ENCODE data around the gene CLMP.

The CLMP gene

DNA sequence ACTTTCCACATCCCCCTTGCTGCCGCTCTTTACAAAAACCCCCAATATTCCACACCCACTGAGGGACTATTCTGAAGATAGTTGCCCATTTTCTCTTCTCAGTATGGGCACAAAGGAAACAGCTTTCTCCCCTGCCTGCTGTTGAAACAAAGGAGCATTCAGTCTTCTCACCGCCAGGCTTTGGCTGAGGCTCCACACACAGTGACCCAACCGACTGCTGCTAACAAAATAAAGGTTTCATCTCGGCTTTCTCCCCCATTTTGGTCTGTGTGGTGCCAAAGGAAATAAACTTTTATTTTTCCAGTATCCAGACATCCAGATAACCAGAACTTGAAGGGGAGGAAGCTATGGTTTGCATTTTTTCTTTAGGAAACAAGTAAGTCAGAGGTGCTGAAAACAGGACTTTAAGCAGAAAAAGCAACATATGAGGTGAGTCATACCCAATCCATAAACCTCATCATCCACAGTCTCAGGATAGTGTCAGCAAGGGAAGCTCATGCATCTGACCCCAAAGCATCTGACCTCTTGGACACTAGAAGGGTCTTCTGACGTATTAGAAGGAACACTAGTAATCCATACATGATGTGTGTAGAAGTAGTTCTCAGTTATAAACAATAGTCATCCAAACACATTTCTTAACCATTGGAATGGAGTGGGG is 6.4 kb downstream of the CLMP start:
- no peak for DNase-seq (ENCODE audit: low read depth in 2 of 2)

DNA sequence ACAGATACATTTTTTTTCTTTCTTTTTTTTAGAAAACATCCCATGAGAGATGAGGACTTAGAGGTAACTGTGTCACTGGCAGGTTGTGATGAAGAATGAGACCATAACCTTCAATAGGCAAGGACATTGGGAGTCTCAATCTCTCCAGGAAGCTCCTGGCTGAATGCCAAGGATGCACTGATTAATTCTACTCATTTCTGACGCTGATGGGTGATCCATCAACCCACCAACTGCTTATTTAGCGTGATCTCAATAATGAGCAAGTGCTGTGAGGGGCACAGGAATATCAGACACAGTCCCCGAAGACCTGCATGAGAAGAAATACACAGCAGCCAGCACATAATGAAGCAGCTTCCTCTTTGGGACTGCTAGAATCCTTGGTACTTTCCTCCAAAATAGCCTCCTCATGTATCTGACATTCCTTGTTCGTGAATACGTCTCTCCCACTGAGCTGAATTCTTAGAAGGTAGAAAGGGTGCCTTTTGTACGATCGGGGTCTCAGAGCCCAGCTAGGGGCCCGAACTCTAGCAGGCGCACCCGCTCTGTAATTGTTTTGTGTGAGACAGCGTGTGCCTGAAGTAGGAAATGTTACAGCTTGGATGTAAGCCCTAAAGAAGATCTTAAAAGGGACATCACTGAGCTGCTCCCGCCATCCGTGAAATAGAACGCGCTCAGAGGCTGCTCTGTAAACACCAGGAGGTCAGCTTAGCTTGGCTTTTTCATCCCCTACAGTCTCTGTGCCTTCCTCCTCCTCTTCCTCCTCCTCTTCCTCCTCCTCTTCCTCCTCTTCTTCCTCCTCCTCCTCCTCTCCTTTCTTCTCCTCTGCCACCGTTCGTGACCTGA is 7.2 kb downstream of the CLMP start:
- DNase-seq (ENCODE audit: low read depth in 2 of 2): no peak

DNA sequence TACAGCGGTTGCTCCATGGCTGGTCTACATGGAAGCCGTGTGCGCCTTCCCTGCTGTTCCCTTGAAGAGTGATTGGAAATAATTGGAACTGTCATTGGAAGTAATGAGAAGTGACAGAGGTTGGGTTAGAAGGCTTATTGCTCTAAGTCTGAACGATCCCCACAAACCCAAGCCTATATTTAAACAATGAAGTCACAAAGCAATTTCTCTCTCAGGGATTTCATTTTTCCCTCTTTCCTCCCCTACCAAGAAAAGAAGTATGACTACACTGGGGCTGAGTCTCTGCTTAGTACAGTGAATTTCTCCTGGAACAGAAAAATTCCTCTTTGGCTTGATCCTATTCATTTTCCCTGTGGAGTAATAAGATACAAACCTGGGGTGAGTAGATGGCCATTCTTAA is 7.8 kb downstream of the CLMP start:
- no peak for DNase-seq (ENCODE audit: low read depth in 2 of 2)

DNA sequence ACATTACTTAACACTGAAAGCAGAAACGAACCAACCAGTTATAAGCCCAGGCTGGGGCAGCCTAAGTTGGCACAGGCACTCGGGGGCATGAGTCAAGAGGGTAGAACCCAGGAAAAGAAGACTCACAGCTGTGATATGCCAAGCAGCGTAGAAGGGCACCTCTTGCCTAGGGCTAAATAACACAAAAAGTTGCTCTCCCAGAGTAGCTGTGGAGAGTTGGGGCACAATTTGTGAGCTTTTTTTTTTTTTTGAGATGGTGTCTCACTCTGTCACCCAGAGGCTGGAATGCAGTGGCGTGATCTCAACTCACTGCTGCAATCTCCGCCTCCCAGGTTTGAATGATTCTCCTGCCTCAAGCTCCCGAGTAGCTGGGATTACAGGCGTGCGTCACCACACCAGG is 8.8 kb downstream of the CLMP start:
- no peak for DNase-seq (ENCODE audit: low read depth in 2 of 2)

DNA sequence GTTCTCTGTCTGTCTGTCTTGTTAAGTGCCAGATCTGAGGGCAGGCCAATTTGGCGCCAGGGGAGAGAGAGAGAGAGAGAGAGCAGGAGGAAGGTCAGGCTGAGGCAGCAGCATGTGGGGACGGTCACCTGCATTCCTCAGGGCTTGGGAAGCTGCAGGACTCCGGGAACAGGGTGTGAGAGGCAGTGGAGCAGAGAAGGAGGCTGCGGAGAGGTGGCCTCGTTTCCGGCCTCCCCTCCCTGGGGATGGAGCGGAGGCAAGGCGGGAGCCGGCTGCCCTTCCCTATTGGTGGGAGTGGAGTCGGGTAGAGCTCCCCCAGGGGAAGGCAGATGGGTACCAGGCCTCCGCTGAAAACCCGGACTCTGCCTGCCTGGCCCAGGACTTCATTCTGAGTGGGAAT is 9.7 kb downstream of the CLMP start:
- DNase-seq (ENCODE audit: low read depth in 2 of 2): no peak

DNA sequence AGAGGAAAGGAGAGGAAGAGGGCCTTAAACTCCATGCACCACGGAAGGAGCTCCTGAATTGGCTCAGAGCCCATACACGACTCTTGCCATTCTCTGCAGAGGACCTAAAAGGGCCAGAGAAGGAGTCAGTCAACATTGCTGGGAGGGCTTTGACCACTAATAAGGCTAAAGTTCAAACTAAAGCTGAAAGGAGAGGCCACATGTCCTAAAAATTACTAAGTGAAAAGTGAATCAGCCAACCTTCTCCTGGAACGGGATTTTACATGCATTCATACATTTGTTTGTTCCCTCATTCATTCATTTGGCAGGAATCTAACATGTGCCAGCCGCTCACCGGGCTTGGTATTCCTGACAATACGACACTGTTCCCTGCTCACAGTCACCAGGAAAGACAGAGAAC is 10.5 kb downstream of the CLMP start:
- DNase-seq (ENCODE audit: low read depth in 2 of 2): no peak

DNA sequence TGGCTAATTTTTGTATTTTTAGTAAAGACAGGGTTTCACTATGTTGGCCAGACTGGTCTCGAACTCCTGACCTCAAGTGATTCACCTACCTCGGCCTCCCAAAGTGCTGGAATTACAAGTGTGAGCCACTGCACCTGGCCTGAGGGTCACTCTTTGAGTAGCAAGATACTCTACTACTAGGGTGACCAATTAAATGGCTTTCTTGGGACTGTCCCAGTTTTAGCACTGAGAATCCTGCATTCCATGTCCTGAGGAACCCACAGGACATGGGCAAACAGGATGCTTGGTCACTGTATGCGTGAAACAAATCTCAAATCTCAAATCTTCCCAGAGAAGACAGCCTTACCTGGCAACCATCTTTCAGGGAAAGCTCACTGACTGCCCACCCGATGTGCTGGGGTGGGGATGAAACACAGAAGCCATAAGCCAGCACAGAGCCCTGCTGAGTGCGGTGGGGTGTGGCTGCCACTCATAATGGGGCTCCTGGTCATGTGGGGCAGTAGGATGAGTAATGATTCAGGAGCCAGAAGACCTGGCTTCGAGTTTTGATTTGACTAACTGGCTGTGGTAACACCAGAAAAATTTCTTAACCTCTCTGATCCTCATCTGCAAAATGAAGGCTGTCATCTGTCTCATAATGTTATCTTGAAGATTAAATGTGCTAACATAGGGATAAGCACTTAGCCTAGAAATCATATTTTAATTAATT is 11.5 kb downstream of the CLMP start:
- DNase-seq (ENCODE audit: low read depth in 2 of 2): no peak

DNA sequence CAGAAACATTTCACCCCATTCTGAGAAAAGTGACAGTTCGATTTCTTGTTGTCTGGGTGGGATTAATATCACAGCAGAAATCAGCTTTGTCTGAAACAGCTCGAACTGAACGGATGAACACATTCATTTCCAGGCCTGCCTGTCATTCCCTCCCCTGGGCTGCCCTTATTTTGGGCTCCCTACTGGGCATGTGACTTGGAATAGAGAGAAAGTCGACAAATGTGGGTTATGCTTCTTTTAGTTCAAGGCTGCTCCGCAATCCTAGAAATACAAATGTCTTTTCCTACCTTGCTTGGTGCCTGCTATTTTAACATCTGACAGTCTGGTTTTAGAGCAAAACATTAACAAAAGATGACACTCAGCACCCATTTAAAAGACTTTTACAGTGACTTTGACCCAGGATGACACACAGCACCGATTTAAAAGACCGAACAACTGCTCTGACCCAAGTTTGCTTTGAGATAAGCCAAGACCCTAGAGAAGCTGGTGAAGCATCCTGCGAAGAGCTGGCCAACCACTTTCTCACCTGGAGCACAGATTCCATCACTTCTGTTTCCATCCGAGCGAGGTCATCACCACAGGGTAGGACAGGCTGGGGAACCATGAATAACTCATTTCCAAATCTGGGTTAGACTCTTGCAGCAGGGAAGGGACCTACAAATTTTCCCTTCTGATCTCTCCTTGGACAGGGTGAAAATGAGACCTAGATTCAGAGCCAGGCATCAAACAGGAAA is 13.1 kb downstream of the CLMP start:
- no peak for DNase-seq (ENCODE audit: low read depth in 2 of 2)

DNA sequence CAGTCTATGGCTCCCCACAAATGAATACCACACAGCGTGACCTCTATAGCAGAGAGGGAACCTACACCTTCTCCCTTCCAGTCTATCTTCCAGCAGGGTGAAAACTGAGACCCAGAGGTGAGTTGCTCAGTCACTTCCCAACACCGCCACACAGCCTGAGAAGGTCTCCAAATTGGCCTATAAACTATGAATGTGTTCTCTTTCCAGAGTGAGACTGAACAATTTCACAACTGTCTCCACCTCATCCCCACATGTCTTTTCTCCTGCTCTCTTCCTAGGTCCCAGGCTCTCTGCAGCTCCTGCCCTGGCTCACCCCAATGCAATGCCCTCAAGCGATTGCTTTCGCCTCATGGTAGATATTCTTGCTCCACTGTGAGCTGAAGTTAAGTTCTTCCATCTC is 14.0 kb downstream of the CLMP start:
- no peak for DNase-seq (ENCODE audit: low read depth in 2 of 2)

DNA sequence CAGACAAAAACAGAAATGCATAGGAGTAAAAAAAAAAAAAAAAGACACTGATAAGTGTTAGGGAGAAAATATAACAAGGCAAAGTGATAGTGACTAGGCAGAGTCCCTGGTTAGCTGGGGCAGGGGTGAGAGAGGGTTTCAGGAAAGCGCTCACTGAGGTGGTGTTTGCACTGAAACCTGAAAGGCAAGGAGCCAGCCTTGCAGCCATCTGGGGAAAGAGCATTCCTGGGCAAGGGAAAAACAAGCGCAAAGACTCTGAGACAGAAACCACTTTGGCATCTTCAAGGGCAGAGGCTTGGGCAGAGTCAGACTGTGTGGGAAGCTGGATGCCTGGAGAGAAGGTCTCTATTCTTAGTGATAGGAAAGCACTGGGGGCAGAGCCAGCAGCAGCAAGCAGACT is 14.5 kb downstream of the CLMP start:
- no peak for DNase-seq (ENCODE audit: low read depth in 2 of 2)

DNA sequence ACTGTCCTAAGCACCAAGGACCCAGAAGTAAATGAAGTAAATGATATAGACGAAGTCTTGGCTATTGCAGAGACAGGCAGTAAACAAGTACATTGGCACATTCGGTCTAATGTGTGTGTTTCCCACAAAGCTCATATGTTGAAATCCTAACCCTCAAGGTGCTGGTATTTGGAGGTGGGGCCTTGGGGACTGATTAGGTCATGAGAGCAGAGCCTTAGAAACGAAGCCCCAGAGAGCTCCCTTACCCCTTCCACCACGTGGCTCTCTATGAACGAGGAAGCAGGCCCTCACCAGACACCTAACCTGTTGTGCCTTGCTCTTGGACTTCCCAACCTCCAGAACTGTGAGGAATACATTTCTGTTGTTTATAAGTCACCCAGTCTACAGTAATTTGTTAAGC is 14.9 kb downstream of the CLMP start:
- no peak for DNase-seq (ENCODE audit: low read depth in 2 of 2)

DNA sequence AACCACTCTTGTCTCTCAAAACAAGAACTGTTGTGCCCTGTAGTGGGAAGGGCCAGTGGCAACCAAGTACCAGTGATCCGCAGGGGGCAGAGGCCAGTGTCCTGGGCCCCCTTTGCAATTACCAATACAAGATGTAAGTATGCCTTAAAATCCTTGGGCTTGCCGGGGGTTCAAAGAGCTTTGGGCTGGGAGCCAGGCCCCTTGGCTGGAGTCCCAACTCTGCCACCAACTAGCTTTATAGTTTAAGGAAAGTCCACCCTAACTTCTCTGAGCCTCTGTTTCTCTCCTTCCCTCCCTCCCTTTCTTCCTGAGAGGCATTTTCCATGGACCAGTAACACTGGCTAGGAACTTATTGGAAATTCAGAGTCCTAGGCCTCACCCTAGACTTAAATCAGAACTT is 15.5 kb downstream of the CLMP start:
- DNase-seq (ENCODE audit: low read depth in 2 of 2): no peak

DNA sequence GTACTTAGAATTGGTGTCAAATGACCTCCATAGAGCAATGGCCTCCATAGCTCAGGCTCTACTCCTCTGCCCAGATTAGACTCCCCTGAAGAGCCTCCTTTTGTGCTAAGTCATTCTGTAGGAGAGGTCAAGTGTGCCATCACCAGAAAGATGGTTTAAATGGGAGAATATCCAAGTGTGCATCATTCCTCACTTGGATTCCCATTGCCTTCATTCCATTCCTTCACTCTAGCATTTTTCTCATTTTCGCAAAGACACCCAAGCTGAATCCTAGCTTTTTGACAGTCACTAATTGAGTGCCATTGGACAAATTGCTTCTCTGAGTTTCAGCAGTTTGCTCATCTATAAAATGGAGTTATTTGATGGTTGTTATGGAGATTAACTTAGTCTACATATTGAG is 16.9 kb downstream of the CLMP start:
- DNase-seq (ENCODE audit: low read depth in 2 of 2): no peak

DNA sequence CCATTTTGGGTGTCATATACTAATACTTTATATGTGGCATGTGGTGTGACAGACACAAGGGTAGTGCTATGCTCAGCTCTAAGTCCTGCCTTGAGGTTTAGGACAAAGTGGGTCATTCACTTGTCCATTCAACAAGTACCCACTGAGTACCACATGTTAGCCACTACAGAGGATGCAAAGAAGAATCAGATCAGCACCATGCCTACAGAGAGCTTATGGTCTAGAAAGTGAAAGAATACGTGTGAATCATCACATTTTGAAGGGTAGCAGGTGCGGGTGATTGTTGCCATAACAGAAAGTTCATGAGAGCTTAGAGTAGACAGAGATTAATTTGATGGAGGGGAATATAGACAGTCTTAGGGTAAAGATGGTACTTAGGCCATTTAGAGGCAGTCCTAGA is 18.3 kb downstream of the CLMP start:
- no peak for DNase-seq (ENCODE audit: low read depth in 2 of 2)

DNA sequence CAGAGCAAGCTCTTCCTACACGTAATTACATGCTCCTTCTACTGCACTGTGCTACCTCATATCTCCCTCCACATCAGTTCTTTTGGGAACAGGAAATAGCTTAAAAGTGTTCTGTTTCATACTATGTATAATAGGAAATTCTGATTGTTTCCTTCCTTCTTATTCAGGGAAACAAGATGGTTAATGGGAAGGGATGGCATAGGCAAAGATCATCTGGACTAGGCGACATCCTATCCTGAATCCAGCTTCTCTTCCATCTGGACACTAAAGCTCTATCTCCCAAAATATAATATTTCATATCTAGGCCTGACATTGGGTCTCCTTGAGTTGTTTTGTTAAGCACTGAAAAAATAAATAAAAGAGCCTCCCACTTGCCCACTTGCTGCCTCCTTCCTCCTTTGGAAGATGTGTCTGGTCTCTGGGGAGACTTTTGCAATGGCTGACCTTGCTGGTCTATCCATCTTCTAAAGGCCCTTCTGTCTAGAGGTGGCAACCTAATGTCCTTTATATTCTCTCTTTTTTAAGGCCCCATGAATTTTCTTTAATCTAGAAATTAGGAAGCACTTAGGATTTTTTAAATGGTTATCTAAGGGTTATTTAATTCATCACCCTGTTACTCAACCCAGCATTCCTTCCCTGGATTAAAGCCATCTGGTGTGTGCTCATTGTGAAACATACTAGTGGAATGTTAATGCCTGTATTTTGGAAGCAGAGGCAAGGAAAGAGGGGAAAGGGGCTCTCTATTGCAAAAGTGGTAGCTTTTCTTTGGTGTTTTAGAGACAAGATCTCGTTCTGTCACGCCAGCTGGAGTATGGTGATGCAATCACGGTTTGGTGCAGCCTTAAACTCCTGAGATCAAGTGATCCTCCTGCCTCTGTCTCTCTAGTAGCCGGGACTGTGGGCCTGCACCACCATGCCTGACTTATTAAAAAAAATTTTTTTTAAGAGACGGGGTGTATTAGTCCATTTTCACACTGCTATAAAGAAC is 20.6 kb downstream of the CLMP start:
- no peak for DNase-seq (ENCODE audit: low read depth in 2 of 2)

DNA sequence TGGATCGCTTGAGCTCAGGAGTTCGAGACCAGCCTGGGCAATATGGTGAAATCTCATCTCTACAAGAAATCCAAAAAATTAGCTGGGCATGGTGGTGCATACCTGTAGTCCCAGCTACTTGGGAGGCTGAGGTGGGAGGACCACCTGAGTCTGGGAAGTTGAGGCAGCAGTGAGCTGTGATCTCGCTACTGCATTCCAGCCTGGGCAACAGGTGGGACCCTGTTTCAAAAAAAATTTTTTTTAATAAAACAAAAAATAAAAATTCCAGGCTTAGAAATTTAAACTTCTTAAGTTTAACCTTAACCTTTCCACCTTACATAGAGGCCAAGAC is 21.2 kb downstream of the CLMP start:
- DNase-seq (ENCODE audit: low read depth in 2 of 2): no peak

DNA sequence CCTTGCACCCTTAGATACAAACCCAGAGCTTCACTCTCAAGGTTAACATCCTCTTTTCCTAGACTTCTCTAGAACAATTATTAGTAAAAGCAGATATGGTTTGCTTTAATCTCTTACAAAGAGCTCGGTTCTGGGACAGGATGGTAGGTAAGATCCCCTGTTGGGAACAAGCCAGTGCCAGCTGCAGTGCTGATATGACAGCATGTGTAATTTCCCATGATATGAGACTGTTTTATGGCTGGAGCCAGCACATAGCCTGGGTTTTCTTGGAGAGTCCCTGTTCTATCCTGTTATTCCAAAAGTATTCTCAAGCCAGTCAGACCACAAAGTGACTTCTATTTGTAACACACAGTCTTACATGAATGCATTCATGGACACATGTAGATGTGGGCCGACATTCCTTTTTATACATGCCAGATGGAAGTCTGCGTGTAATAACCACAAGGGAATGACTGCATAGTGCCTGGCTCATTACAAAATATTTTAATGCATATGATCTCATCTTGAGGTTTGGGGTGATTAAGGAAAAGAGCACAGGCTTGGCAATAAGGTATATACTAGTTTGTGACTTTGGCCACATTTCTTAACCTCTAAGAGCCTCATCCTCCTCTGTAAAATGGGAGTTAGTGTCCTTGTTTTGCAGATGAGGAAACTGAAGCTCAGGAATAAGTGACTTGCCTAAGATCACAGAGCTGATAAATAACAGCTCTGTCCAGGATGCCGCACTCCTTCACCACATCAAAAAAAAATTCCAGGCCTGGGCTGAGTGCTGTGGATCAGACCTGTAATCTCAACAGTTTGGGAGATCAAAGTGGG is 21.8 kb downstream of the CLMP start:
- DNase-seq (ENCODE audit: low read depth in 2 of 2): no peak

DNA sequence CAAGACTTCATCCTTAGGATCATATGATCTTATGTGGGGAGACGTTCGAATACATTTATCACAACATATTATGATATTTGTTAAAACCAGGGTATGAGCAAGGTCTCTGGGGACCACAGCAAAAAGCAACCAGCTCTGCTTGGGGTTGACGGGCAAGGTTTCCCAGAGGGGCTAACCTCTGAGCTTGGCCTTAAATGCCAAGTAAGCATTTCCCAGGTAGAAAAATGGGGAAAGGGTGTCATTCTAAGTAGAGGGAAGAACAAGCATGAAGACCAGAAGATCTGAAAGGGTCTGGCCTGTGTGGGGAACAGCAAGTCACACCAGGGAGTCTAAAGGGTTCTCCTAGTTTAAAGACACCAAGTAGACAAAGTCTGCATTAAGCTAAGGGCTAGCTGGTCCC is 24.1 kb downstream of the CLMP start:
- DNase-seq (ENCODE audit: low read depth in 2 of 2): no peak

DNA sequence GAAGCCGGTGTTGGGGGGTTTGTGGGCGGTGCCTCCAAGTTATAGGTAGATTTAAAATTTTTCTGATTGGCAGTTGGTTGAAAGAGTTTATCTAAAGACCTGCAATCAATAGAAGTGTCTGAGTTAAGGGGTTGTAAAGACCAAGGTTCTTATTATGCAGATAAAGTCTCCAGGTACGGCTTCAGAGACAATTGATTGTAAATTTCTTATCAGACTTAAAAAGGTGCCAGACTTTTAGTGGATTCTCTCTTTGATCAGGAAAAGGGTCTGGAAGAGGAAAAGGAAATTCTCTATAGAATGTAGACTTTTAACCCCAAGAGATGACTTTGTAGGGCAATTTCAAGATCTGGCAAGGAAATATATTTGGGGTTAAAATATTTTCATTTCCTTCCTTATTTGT is 25.2 kb downstream of the CLMP start:
- no peak for DNase-seq (ENCODE audit: low read depth in 2 of 2)

DNA sequence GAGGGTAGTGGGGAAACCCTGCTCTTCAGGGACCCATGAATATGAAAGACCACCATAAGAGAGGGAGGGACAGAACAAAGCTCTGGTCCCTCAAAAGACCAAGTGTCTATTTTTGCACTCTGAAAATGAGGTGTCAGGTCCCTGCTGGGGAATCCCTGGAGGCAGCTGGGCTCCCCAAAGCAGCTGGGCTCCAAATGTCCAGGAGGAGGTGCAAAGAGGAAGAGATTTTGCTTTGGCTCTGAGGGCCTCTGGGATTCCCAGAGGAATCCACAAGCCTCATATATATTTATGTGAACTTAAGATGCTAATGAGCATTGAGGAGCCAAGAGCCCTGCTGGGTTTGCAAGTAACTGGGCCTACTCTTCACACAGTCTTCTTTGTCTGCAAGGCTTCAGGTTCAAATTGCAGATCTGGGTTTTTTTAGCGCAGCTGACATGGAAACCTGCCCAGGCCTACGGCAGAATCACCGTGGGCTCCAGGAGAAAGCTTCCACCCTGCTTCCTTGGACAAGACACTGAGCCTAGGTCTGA is 26.0 kb downstream of the CLMP start:
- no peak for DNase-seq (ENCODE audit: low read depth in 2 of 2)

Measured in stimulated activated CD8-positive, alpha-beta memory T cell treated with anti-CD3 and anti-CD28 coated beads, Interleukin-15, amount 100 ng/mL, for 4 hours (primary cell).